Endothelial cell of umbilical vein (primary cell): ENCODE measurements around the gene HCST. TPM values are rescaled to one million over a fixed set of nuclear protein-coding genes. Genes with fewer than 3 reads are reported as not detected.

Experiments
- BruUV-seq: library from RNA; stranded (reverse); fragments of 400-500 nt; replicated peaks from 2 replicates; lab custom pipeline; 2021; lab: Mats Ljungman, UMichigan
- CTCF ChIA-PET: fragments of 300-600, 350-600 bp; sonication (Branson Sonifier 250); formaldehyde crosslinking; loops from one replicate; lab custom pipeline; 2021; ENCODE audit warnings: antibody characterized with exemption, inconsistent platforms; lab: Charles Lee
- POLR2A ChIA-PET: fragments of 300-600, 350-600 bp; sonication (Branson Sonifier 250); formaldehyde crosslinking; loops from one replicate; lab custom pipeline; 2021; ENCODE audit warnings: antibody characterized with exemption, inconsistent platforms; lab: Charles Lee
- DNase-seq: peaks from one replicate; pipeline ENCODE4 v3.0.0-alpha.2; 2011; ENCODE audit warnings: low read depth, low spot score
- FAIRE-seq: peaks from 2 replicates; lab custom pipeline; 2011; peaks lifted over from hg19 to GRCh38; lab: Jason Lieb, UNC
- H2AFZ ChIP-seq: 2 replicates; pipeline ENCODE4 v1.6.0; 2012; ENCODE audit warnings: low read depth, low read length, control low read depth, inconsistent platforms
- H3K27ac ChIP-seq: 2 replicates; pipeline ENCODE4 v1.5.1; 2011; ENCODE audit warnings: low read depth, mild to moderate bottlenecking, control low read depth, low read length, moderate library complexity; ENCODE audit not compliant: insufficient read depth
- H3K27me3 ChIP-seq, 2 experiments: 2 replicates each; pipeline versions ENCODE4 v1.6.0 to v1.6.1; 2011; ENCODE audit warnings: low read length in 2 of 2, mixed read lengths in 1 of 2; ENCODE audit not compliant: control insufficient read depth in 2 of 2, insufficient read depth in 2 of 2
- H3K36me3 ChIP-seq, 2 experiments: 2 replicates in 1 of 2; 3 replicates in 1 of 2; pipeline ENCODE4 v1.5.1; 2011; ENCODE audit warnings: low read length in 2 of 2, mild to moderate bottlenecking in 1 of 2, moderate library complexity in 1 of 2; ENCODE audit not compliant: control insufficient read depth in 2 of 2, insufficient read depth in 2 of 2; ENCODE audit errors: extremely low read depth in 1 of 2
- H3K4me1 ChIP-seq: 3 replicates; pipeline ENCODE4 v1.5.1; 2011; ENCODE audit warnings: mild to moderate bottlenecking, low read length; ENCODE audit not compliant: control insufficient read depth, insufficient read depth; ENCODE audit errors: extremely low read depth
- H3K4me2 ChIP-seq: 2 replicates; pipeline ENCODE4 v1.6.1; 2011; ENCODE audit warnings: low read length, control low read depth, mixed read lengths; ENCODE audit not compliant: insufficient read depth
- H3K4me3 ChIP-seq, 3 experiments: fragments of 200-600 bp in 1 of 3; sonication (generic), shearing (Covaris generic) in 1 of 3; replicated peaks in 1 of 3; 2 replicates each; pipeline ENCODE4 v1.5.1; 2011 to 2016; ENCODE audit warnings: control low read depth in 3 of 3, low read length in 3 of 3, mild to moderate bottlenecking in 2 of 3, inconsistent platforms in 1 of 3, low read depth in 1 of 3, moderate library complexity in 1 of 3; ENCODE audit not compliant: insufficient read depth in 1 of 3
- H3K79me2 ChIP-seq: 2 replicates; pipeline ENCODE4 v1.6.0; 2012; ENCODE audit warnings: low read length, inconsistent platforms; ENCODE audit not compliant: control insufficient read depth, insufficient read depth
- H3K9ac ChIP-seq: replicated peaks from 2 replicates; pipeline ENCODE3; 2011; ENCODE audit warnings: low read length, control low read depth; ENCODE audit not compliant: insufficient read depth; ENCODE audit errors: extremely low read depth
- H3K9me1 ChIP-seq: replicated peaks from 3 replicates; pipeline ENCODE4 v1.6.0; 2011; ENCODE audit warnings: mild to moderate bottlenecking, low read length; ENCODE audit not compliant: control insufficient read depth, insufficient read depth; ENCODE audit errors: extremely low read depth
- H3K9me3 ChIP-seq: replicated peaks from 2 replicates; pipeline ENCODE4 v1.5.1; 2012; ENCODE audit warnings: low read length, inconsistent platforms; ENCODE audit not compliant: control insufficient read depth, insufficient read depth
- H4K20me1 ChIP-seq: replicated peaks from 2 replicates; pipeline ENCODE3; 2011; ENCODE audit warnings: mild to moderate bottlenecking, low read length; ENCODE audit not compliant: control insufficient read depth, insufficient read depth; ENCODE audit errors: extremely low read depth
- CTCF ChIP-seq, 2 donors: IDR thresholded peaks; 1 replicate in 1 of 2; 2 replicates in 1 of 2; pipeline ENCODE4 v1.5.1; 2011; ENCODE audit warnings: low read length in 2 of 2, mild to moderate bottlenecking in 2 of 2, moderate library complexity in 2 of 2, control low read depth in 1 of 2, inconsistent platforms in 1 of 2, low read depth in 1 of 2; ENCODE audit not compliant: insufficient read depth in 1 of 2; ENCODE audit errors: extremely low read depth in 1 of 2
- EZH2 ChIP-seq: IDR thresholded peaks from 2 replicates; pipeline ENCODE4 v1.6.1; 2012; ENCODE audit warnings: borderline replicate concordance, low read depth, mild to moderate bottlenecking, moderate library complexity, low read length, inconsistent platforms; ENCODE audit not compliant: severe bottlenecking
- FOS ChIP-seq: IDR thresholded peaks from 2 replicates; pipeline ENCODE4 v1.6.1; 2011; ENCODE audit warnings: mild to moderate bottlenecking, low read length, moderate library complexity, borderline replicate concordance; ENCODE audit not compliant: insufficient read depth
- GATA2 ChIP-seq: IDR thresholded peaks from 2 replicates; pipeline ENCODE4 v1.7.0; 2011; ENCODE audit warnings: low read depth, mild to moderate bottlenecking, moderate library complexity, mixed read lengths, low read length; ENCODE audit not compliant: insufficient read length, insufficient read depth
- JUN ChIP-seq: IDR thresholded peaks from 2 replicates; pipeline ENCODE4 v1.6.1; 2011; ENCODE audit warnings: borderline replicate concordance, low read depth; ENCODE audit not compliant: insufficient read length, insufficient read depth
- MAX ChIP-seq: IDR thresholded peaks from 2 replicates; pipeline ENCODE4 v1.6.1; 2011; ENCODE audit not compliant: insufficient read depth, insufficient read length
- MYC ChIP-seq: IDR thresholded peaks from one replicate; pipeline ENCODE4 v1.6.1; 2011; ENCODE audit warnings: mild to moderate bottlenecking, low read depth, low read length
- POLR2A ChIP-seq: IDR thresholded peaks from 2 replicates; pipeline ENCODE4 v1.6.1; 2012; ENCODE audit warnings: low read depth, mild to moderate bottlenecking, control low read depth, low read length
- POLR2AphosphoS5 ChIP-seq: IDR thresholded peaks from 2 replicates; pipeline ENCODE4 v1.6.1; 2012; ENCODE audit warnings: low read depth, mild to moderate bottlenecking, control low read depth, low read length, moderate library complexity; ENCODE audit not compliant: insufficient read depth
- dilution Hi-C: fragments of 300-500 bp; cut with MboI; formaldehyde crosslinking; loops from one replicate; pipeline ENCODE4 v1.15.0; 2019; ENCODE audit warnings: low sequenced_read_pairs; ENCODE audit not compliant: extremely low pct_ligation_motif_present
- intact Hi-C: fragments of 100-400 bp; cut with micrococcal nuclease; formaldehyde crosslinking; loops from one replicate; pipeline ENCODE4 v1.10.0; 2022
- polyA plus RNA-seq, 4 experiments: library from polyadenylated mRNA; depleted of rRNA in 3 of 4; stranded (reverse) in 3 of 4; unstranded in 1 of 4; fragments of >200 nt; gene quantifications; 2 replicates each; pipeline versions ENCODE4 v1.2.1 to v1.2.3, GENCODE V29; 2011 to 2012; ENCODE audit warnings: missing spikeins in 1 of 4
- total RNA-seq: library from RNA; stranded (reverse); gene quantifications from 2 replicates; pipeline ENCODE4 v1.2.3, GENCODE V29; 2021

Gene HCST
- total and polyA plus RNA-seq, 2 donors (not counting 3 experiments of a cell fraction or from before 2014, with no cell fraction given), result not detected

GRCh38 chr19:35870798-35871197 lies 31.5 kb upstream of the HCST start:
- Histone ChIP-seq H3K4me3 (no peak overlapping the region), H3K9me3 (no peaks in the 10 kb centered on the region), H3K4me1 (peaks cover 4% of the 10 kb centered on the region), H3K9ac (no peak overlapping the region), H3K27me3 (peaks cover 0 to 7% of the 10 kb centered on the region in 2 experiments), H3K36me3 (no peaks in the 10 kb centered on the region), H3K27ac (no peak overlapping the region), H3K4me2 (no peak overlapping the region), H4K20me1 (no peaks in the 10 kb centered on the region), H3K79me2 (no peaks in the 10 kb centered on the region), H2AFZ (no peak overlapping the region), H3K9me1 (no peaks in the 10 kb centered on the region)
- POLR2A ChIA-PET, result no interaction called here
- FAIRE-seq (no peak), DNase-seq (no peak)
- TF ChIP-seq POLR2AphosphoS5, result no peak
- no peak for TF ChIP-seq JUN
- TF ChIP-seq EZH2, result no peak
- TF ChIP-seq GATA2, result no peak
- TF ChIP-seq FOS, result no peak
- TF ChIP-seq MAX, result no peak
- dilution Hi-C loops, result no loop called here
- intact Hi-C loops, result no loop called here
- CTCF ChIA-PET, result no interaction called here
- BruUV-seq, result no TSS peak

GRCh38 chr19:35871611-35872010 lies 30.7 kb upstream of the HCST start:
- no peak overlapping the region for H3K27ac ChIP-seq
- no peak for TF ChIP-seq MAX
- TF ChIP-seq JUN, result no peak
- TF ChIP-seq EZH2, result no peak
- no peak for TF ChIP-seq POLR2A
- no peak for TF ChIP-seq CTCF (IDR thresholded peaks at IDR 0.05; ENCODE audit: extremely low read depth in 1 of 2, insufficient read depth in 1 of 2, low read depth in 1 of 2, low read length in 2 of 2)
- TF ChIP-seq GATA2, result no peak
- no peak for TF ChIP-seq FOS
- TF ChIP-seq MYC, result no peak
- no peak for TF ChIP-seq POLR2AphosphoS5
- intact Hi-C loops, result no loop called here
- H3K4me3 ChIP-seq, result no peak overlapping the region
- H3K9ac ChIP-seq, result no peak overlapping the region
- POLR2A ChIA-PET, result no interaction called here
- CTCF ChIA-PET, result no interaction called here
- dilution Hi-C loops, result no loop called here
- H3K4me1 ChIP-seq, result peaks cover 4% of the 10 kb centered on the region
- peaks cover 0 to 7% of the 10 kb centered on the region in 2 experiments for H3K27me3 ChIP-seq
- H3K4me2 ChIP-seq, result no peak overlapping the region
- no peaks in the 10 kb centered on the region for H3K36me3 ChIP-seq
- H3K79me2 ChIP-seq, result no peaks in the 10 kb centered on the region
- no peaks in the 10 kb centered on the region for H3K9me3 ChIP-seq
- FAIRE-seq (no peak), DNase-seq (no peak)
- H4K20me1 ChIP-seq, result no peaks in the 10 kb centered on the region
- H2AFZ ChIP-seq, result no peak overlapping the region
- H3K9me1 ChIP-seq, result no peaks in the 10 kb centered on the region
- BruUV-seq, result no TSS peak
